Measurements from ENCODE around the gene FOXC2. TPM values are rescaled to one million over a fixed set of nuclear protein-coding genes. Genes with fewer than 3 reads are reported as not detected.

FOXC2 gene
- total and polyA plus RNA-seq, 2 donors (not counting 1 experiment from before 2014, with no cell fraction given) = not detected

- Histone ChIP-seq H3K27me3 (replicated peaks in 1 of 4; ENCODE audit: control extremely low read depth in 1 of 4, control insufficient read depth in 3 of 4, insufficient read depth in 4 of 4, low read length in 3 of 4) (no peaks in the 10 kb centered on the region), H3K27ac (ENCODE audit: low read length in 2 of 2) (no peak overlapping the region), H3K36me3 (replicated peaks in 1 of 2; ENCODE audit: control extremely low read depth in 1 of 2, control insufficient read depth in 1 of 2, extremely low read depth in 1 of 2, insufficient read depth in 2 of 2, low read length in 1 of 2) (peaks cover 3% of the 10 kb centered on the region in 2 experiments), H3K4me3 (ENCODE audit: control extremely low read depth in 1 of 5, extremely low read depth in 1 of 5, insufficient read depth in 1 of 5, low read depth in 2 of 5, low read length in 4 of 5) (no peak overlapping the region), H4K20me1 (ENCODE audit: control insufficient read depth, insufficient read depth, low read length, poor library complexity, severe bottlenecking) (no peaks in the 10 kb centered on the region), H3K4me1 (ENCODE audit: control insufficient read depth in 2 of 2, insufficient read depth in 2 of 2, low read length in 2 of 2) (no peaks in the 10 kb centered on the region), H3K4me2 (replicated peaks; ENCODE audit: low read depth, low read length, poor library complexity, severe bottlenecking) (no peak overlapping the region), H3K79me2 (ENCODE audit: control insufficient read depth, insufficient read depth, low read length) (no peaks in the 10 kb centered on the region), H2AFZ (ENCODE audit: insufficient read depth, low read depth, low read length, poor library complexity, severe bottlenecking) (no peak overlapping the region), H3K9ac (ENCODE audit: low read length) (no peak overlapping the region), H3K9me3 (ENCODE audit: control extremely low read depth in 1 of 3, control insufficient read depth in 2 of 3, insufficient read depth in 1 of 3, low read length in 2 of 3) (peaks cover 0 to 2% (median 0%) of the 10 kb centered on the region in 3 donors)
- WGBS (ENCODE audit: insufficient coverage) = 93% methylated on average over 48 of the region's 49 CpGs
- Mint-ChIP-seq H3K4me3 (no peak overlapping the region), H3K27me3 (no peaks in the 10 kb centered on the region), H3K9me3 (ENCODE audit: insufficient read depth) (no peaks in the 10 kb centered on the region), H3K27ac (no peak overlapping the region), H3K4me1 (no peaks in the 10 kb centered on the region)
- DNase-seq (no peak), ATAC-seq (ENCODE audit: low read depth) (no peak)
- POLR2A ChIA-PET = no interaction called here
- intact Hi-C loops (cut with micrococcal nuclease) = no loop called here
- CTCF ChIA-PET = interaction anchor here (1.0 kb wide), 1 partner anchor 14 kb away, joined by 4 read pairs; no protein-coding TSS in a partner anchor
- TF ChIP-seq, protein P1, sequence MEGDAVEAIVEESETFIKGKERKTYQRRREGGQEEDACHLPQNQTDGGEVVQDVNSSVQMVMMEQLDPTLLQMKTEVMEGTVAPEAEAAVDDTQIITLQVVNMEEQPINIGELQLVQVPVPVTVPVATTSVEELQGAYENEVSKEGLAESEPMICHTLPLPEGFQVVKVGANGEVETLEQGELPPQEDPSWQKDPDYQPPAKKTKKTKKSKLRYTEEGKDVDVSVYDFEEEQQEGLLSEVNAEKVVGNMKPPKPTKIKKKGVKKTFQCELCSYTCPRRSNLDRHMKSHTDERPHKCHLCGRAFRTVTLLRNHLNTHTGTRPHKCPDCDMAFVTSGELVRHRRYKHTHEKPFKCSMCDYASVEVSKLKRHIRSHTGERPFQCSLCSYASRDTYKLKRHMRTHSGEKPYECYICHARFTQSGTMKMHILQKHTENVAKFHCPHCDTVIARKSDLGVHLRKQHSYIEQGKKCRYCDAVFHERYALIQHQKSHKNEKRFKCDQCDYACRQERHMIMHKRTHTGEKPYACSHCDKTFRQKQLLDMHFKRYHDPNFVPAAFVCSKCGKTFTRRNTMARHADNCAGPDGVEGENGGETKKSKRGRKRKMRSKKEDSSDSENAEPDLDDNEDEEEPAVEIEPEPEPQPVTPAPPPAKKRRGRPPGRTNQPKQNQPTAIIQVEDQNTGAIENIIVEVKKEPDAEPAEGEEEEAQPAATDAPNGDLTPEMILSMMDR (IDR thresholded peaks at IDR 0.05) = no peak
- TF ChIP-seq EZH2 (IDR thresholded peaks at IDR 0.05; ENCODE audit: borderline replicate concordance, insufficient read depth, low read depth, low read length, poor library complexity, severe bottlenecking) = no peak
Observed at GRCh38 chr16:86531641-86532525, 34.7 kb upstream of the FOXC2 start.

DNA sequence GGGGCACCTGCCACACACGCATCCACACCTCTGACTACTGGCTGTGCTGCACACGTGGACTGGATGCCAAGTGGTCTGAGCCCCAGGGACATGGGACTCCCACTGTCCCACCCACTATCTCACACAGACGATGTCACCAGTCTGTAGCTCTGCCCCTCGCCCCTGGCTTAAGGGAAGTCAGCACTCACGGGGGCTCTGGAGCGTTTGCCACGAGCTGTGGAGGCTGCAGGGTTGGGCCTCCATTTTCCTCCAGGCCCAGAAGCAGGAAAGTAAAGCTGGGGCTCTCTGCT, 34.2 kb upstream of the FOXC2 start:
- H2AFZ ChIP-seq (ENCODE audit: insufficient read depth, low read depth, low read length, poor library complexity, severe bottlenecking) = no peak overlapping the region
- H3K36me3 ChIP-seq (replicated peaks in 1 of 2; ENCODE audit: control extremely low read depth in 1 of 2, control insufficient read depth in 1 of 2, extremely low read depth in 1 of 2, insufficient read depth in 2 of 2, low read length in 1 of 2) = peaks cover 3 to 5% of the 10 kb centered on the region in 2 experiments
- no peak for TF ChIP-seq EZH2 (IDR thresholded peaks at IDR 0.05; ENCODE audit: borderline replicate concordance, insufficient read depth, low read depth, low read length, poor library complexity, severe bottlenecking)
- TF ChIP-seq, protein P1 (IDR thresholded peaks at IDR 0.05) = no peak
- no peak overlapping the region for H3K4me3 ChIP-seq (ENCODE audit: control extremely low read depth in 1 of 5, extremely low read depth in 1 of 5, insufficient read depth in 1 of 5, low read depth in 2 of 5, low read length in 4 of 5)
- no peak for ATAC-seq (ENCODE audit: low read depth)
- Mint-ChIP-seq H3K4me1 (no peaks in the 10 kb centered on the region), H3K4me3 (no peak overlapping the region), H3K27me3 (no peaks in the 10 kb centered on the region), H3K9me3 (ENCODE audit: insufficient read depth) (no peaks in the 10 kb centered on the region), H3K27ac (no peak overlapping the region)
- no peaks in the 10 kb centered on the region for H3K27me3 ChIP-seq (replicated peaks in 1 of 4; ENCODE audit: control extremely low read depth in 1 of 4, control insufficient read depth in 3 of 4, insufficient read depth in 4 of 4, low read length in 3 of 4)
- H3K4me1 ChIP-seq (ENCODE audit: control insufficient read depth in 2 of 2, insufficient read depth in 2 of 2, low read length in 2 of 2) = no peaks in the 10 kb centered on the region
- peaks cover 0 to 2% (median 0%) of the 10 kb centered on the region in 3 donors for H3K9me3 ChIP-seq (ENCODE audit: control extremely low read depth in 1 of 3, control insufficient read depth in 2 of 3, insufficient read depth in 1 of 3, low read length in 2 of 3)
- intact Hi-C loops (cut with micrococcal nuclease) = no loop called here
- H3K79me2 ChIP-seq (ENCODE audit: control insufficient read depth, insufficient read depth, low read length) = no peaks in the 10 kb centered on the region
- H4K20me1 ChIP-seq (ENCODE audit: control insufficient read depth, insufficient read depth, low read length, poor library complexity, severe bottlenecking) = no peaks in the 10 kb centered on the region
- no peak overlapping the region for H3K27ac ChIP-seq (ENCODE audit: low read length in 2 of 2)
- POLR2A ChIA-PET = no interaction called here
- DNase-seq = no peak
- WGBS (ENCODE audit: insufficient coverage) = 93% methylated on average over 7 of the region's 7 CpGs
- no peak overlapping the region for H3K4me2 ChIP-seq (replicated peaks; ENCODE audit: low read depth, low read length, poor library complexity, severe bottlenecking)
- CTCF ChIA-PET = no interaction called here
- no peak overlapping the region for H3K9ac ChIP-seq (ENCODE audit: low read length)
